Measurements from ENCODE around the gene ACOT11. TPM values are rescaled to one million over a fixed set of nuclear protein-coding genes. Genes with fewer than 3 reads are reported as not detected.

Gene ACOT11
- total RNA-seq, 2 experiments from 2014 or later: 1.1 to 1.2 TPM

- Mint-ChIP-seq H3K4me3 (no peak overlapping the region), H3K27me3 (ENCODE audit: low read depth) (no peaks in the 10 kb centered on the region), H3K9me3 (peaks cover 4% of the 10 kb centered on the region), H3K4me1 (ENCODE audit: low read depth) (no peaks in the 10 kb centered on the region), H3K36me3 (ENCODE audit: low read depth) (no peaks in the 10 kb centered on the region), H3K27ac (no peak overlapping the region)
- intact Hi-C loops (cut with micrococcal nuclease): no loop called here
- CTCF ChIA-PET: interaction anchor here (0.6 kb wide), 1 partner anchor 333 kb away, joined by 4 read pairs; the partner anchor contains the start of gene DHCR24
- DNase-seq: no peak
Measured at GRCh38 chr1:54553602-54554313, 5.7 kb downstream of the ACOT11 start.

DNA sequence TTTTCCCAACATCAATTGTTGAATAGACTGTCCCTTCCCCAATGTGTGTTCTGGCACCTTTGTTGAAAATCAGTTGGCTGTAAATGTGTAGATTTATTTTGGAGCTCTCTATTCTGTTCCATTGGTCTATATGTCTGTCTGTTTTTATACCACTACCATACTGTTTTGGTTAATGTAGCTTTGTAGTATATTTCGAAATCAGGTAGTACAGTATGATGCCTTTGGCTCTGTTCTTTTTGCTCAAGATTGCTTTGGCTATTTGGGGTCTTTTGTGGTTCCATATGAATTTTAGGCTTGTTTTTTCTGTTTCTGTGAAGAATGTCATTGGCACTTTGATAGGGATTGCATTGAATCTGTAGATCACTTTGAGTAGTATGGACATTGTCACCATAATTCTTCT, 8.1 kb downstream of the ACOT11 start:
- intact Hi-C loops (cut with micrococcal nuclease): no loop called here
- Mint-ChIP-seq H3K4me3 (no peak overlapping the region), H3K36me3 (ENCODE audit: low read depth) (no peaks in the 10 kb centered on the region), H3K27me3 (ENCODE audit: low read depth) (no peaks in the 10 kb centered on the region), H3K9me3 (peaks cover 4% of the 10 kb centered on the region), H3K27ac (no peak overlapping the region), H3K4me1 (ENCODE audit: low read depth) (no peaks in the 10 kb centered on the region)
- no peak for DNase-seq
- CTCF ChIA-PET: no interaction called here

- CTCF ChIA-PET: no interaction called here
- Mint-ChIP-seq H3K27ac (no peak overlapping the region), H3K4me1 (ENCODE audit: low read depth) (no peaks in the 10 kb centered on the region), H3K27me3 (ENCODE audit: low read depth) (no peaks in the 10 kb centered on the region), H3K36me3 (ENCODE audit: low read depth) (no peaks in the 10 kb centered on the region), H3K9me3 (peaks cover 4% of the 10 kb centered on the region), H3K4me3 (no peak overlapping the region)
- intact Hi-C loops (cut with micrococcal nuclease): no loop called here
- DNase-seq: no peak
Measured at GRCh38 chr1:54557671-54558355, 9.8 kb downstream of the ACOT11 start.

DNA sequence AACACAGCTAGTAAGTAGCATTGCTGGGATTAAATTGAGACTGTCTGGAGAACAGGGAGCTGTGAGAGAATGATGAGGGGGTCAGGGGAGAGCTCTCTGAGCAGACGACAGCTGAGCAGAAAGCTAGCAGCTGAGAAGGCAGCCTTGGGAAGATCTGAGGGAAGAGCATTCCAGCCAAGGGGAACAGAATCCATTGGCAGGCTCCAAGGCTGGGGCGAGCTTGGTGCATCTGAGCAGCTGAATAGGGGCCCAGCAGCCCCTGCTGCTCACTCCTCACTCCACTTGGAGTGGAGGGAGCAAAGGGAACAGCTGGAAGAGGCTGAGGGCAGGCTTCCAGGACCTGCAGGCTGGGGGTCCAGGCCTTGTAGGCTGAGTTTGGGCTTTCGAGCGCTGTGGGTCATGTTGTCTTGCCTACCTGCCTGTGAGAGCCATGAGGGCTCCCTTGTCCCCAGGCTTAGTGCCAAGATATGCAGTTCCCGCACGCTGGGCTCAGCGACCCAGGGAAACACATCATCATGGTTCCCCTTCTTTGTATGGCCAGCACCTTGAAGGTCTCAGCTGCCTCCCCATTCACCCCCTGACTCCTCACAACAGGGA, 10.5 kb downstream of the ACOT11 start:
- peaks cover 4% of the 10 kb centered on the region for H3K9me3 Mint-ChIP-seq
- H3K4me3 Mint-ChIP-seq: no peak overlapping the region
- no peak overlapping the region for H3K27ac Mint-ChIP-seq
- H3K36me3 Mint-ChIP-seq (ENCODE audit: low read depth): no peaks in the 10 kb centered on the region
- no peak for DNase-seq
- no peaks in the 10 kb centered on the region for H3K4me1 Mint-ChIP-seq (ENCODE audit: low read depth)
- CTCF ChIA-PET: no interaction called here
- intact Hi-C loops (cut with micrococcal nuclease): no loop called here
- no peaks in the 10 kb centered on the region for H3K27me3 Mint-ChIP-seq (ENCODE audit: low read depth)

GRCh38 chr1:54559111-54559548, 11.1 kb downstream of the ACOT11 start:
- no peaks in the 10 kb centered on the region for H3K36me3 Mint-ChIP-seq (ENCODE audit: low read depth)
- H3K27ac Mint-ChIP-seq: no peak overlapping the region
- H3K27me3 Mint-ChIP-seq (ENCODE audit: low read depth): no peaks in the 10 kb centered on the region
- peaks cover 4% of the 10 kb centered on the region for H3K9me3 Mint-ChIP-seq
- DNase-seq: no peak
- intact Hi-C loops (cut with micrococcal nuclease): no loop called here
- CTCF ChIA-PET: no interaction called here
- no peak overlapping the region for H3K4me3 Mint-ChIP-seq
- no peaks in the 10 kb centered on the region for H3K4me1 Mint-ChIP-seq (ENCODE audit: low read depth)

DNA sequence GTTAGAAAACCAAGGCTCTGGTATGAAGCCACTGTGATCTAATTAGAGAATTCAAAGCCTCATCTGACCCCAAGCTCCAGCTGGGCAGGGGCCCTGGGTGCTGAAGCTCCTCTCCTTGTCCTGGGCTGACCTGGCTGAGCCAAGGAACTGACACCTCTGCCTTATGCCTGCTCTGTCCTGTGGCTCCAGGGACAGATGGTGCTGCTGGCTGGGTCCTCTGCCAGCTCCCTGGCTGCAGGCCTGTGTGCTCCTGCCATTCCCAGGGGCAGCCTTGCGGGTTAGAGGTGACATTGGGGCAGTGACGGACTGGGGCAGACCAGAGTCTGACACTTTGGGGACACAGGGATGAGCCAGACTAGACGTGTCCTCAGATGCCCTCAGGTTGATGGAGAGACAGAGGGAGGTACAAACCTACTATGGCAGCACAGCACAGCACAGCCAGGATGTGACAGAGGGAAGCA, 11.8 kb downstream of the ACOT11 start:
- H3K4me3 Mint-ChIP-seq: no peak overlapping the region
- H3K27ac Mint-ChIP-seq: no peak overlapping the region
- no peaks in the 10 kb centered on the region for H3K27me3 Mint-ChIP-seq (ENCODE audit: low read depth)
- peaks cover 5% of the 10 kb centered on the region for H3K4me1 Mint-ChIP-seq (ENCODE audit: low read depth)
- CTCF ChIA-PET: no interaction called here
- intact Hi-C loops (cut with micrococcal nuclease): no loop called here
- DNase-seq: no peak
- peaks cover 4% of the 10 kb centered on the region for H3K9me3 Mint-ChIP-seq
- H3K36me3 Mint-ChIP-seq (ENCODE audit: low read depth): no peaks in the 10 kb centered on the region

GRCh38 chr1:54564312-54565112, 16.5 kb downstream of the ACOT11 start:
- Mint-ChIP-seq H3K27ac (no peak overlapping the region), H3K9me3 (no peaks in the 10 kb centered on the region), H3K36me3 (ENCODE audit: low read depth) (no peaks in the 10 kb centered on the region), H3K4me1 (ENCODE audit: low read depth) (peaks cover 5% of the 10 kb centered on the region), H3K4me3 (no peak overlapping the region), H3K27me3 (ENCODE audit: low read depth) (no peaks in the 10 kb centered on the region)
- CTCF ChIA-PET: interaction anchor here (0.7 kb wide), 1 partner anchor 16 kb away, joined by 4 read pairs; the partner anchor contains the start of gene ACOT11
- DNase-seq: no peak
- intact Hi-C loops (cut with micrococcal nuclease): no loop called here

GRCh38 chr1:54565113-54565501, 17.1 kb downstream of the ACOT11 start:
- DNase-seq: no peak
- peaks cover 5% of the 10 kb centered on the region for H3K4me1 Mint-ChIP-seq (ENCODE audit: low read depth)
- no peak overlapping the region for H3K4me3 Mint-ChIP-seq
- H3K27ac Mint-ChIP-seq: no peak overlapping the region
- CTCF ChIA-PET: no interaction called here
- no peaks in the 10 kb centered on the region for H3K27me3 Mint-ChIP-seq (ENCODE audit: low read depth)
- H3K9me3 Mint-ChIP-seq: no peaks in the 10 kb centered on the region
- intact Hi-C loops (cut with micrococcal nuclease): no loop called here
- H3K36me3 Mint-ChIP-seq (ENCODE audit: low read depth): no peaks in the 10 kb centered on the region

DNA sequence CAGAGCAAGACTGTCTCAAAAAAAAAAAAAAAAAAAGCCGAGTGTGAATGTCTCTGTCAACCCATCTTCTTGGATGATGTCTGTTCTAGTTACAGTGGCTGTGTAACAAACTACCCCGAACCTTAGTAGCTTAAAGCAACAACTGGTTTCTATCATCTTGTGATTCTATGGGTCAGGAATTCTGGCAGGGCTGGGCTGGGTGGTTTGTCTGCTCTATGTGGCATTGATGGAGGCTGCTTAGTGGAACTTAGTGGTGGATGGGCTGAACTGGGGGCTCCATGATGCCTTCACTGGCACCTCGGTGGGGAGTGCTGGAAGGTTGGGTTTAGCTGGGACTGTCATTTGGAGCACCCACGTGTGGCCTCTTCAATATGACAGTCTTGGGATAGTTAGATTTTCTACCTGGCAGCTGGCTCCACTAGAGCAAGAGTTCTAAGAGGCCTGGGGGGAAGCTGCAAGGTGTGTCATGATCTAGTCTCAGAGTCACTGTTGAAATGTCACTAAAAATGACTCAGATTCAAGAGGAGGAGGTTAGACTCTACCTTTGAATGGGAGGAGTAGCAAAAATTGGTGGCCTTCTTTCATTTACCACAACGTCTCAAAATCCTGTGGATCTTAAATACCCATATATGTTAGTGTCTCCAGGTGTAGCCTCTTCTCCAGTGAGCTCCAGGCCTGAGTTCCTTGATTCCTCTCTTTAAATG, 18.6 kb downstream of the ACOT11 start:
- no peaks in the 10 kb centered on the region for H3K27me3 Mint-ChIP-seq (ENCODE audit: low read depth)
- no peak for DNase-seq
- peaks cover 5% of the 10 kb centered on the region for H3K4me1 Mint-ChIP-seq (ENCODE audit: low read depth)
- no peaks in the 10 kb centered on the region for H3K36me3 Mint-ChIP-seq (ENCODE audit: low read depth)
- H3K27ac Mint-ChIP-seq: no peak overlapping the region
- H3K9me3 Mint-ChIP-seq: no peaks in the 10 kb centered on the region
- H3K4me3 Mint-ChIP-seq: no peak overlapping the region
- CTCF ChIA-PET: no interaction called here
- intact Hi-C loops (cut with micrococcal nuclease): no loop called here

DNA sequence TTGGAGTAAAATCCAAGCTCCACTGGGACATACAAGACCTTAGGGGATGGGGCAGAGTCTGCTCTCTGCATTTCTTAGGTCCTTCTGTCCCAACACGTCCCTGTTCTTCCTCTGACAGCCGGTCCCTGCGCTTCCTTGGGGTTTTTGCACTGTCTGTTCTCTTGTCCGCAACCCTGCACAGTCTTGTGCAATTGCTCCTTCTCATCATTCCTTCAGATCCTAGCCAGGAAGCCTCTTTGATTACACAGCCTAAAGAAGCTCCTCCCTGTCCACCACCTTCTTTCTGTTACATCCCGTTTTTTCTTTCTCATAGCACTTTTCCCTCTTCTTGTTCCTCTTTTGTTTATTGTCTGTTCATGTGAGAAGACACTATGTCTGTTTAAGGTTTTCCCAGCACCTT, 19.9 kb downstream of the ACOT11 start:
- Mint-ChIP-seq H3K27me3 (ENCODE audit: low read depth) (no peaks in the 10 kb centered on the region), H3K27ac (no peak overlapping the region), H3K36me3 (ENCODE audit: low read depth) (no peaks in the 10 kb centered on the region), H3K9me3 (no peaks in the 10 kb centered on the region), H3K4me1 (ENCODE audit: low read depth) (peaks cover 5% of the 10 kb centered on the region), H3K4me3 (no peak overlapping the region)
- intact Hi-C loops (cut with micrococcal nuclease): no loop called here
- CTCF ChIA-PET: no interaction called here
- no peak for DNase-seq

GRCh38 chr1:54569339-54569738, 21.3 kb downstream of the ACOT11 start:
- H3K9me3 Mint-ChIP-seq: no peaks in the 10 kb centered on the region

DNA sequence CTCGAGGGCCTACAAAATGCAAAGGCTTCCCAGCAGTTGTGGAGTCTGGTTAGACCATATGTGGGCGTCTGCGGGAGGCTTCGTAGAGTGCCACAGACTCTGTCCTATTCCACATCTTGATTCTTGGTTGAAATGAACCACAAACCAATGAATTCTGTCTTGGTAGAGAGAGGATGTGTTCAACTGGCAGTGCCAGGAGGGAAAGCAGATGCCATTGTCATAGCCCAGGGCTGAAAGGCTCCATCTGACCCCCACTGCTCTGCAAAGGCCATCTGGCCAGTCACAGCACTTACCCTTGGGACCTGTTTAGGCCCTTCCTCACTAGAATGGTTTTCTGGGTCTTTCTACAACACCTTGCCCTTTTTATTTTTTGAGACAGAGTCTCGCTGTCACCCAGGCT, 22.1 kb downstream of the ACOT11 start:
- Mint-ChIP-seq H3K27ac (no peak overlapping the region), H3K4me3 (no peak overlapping the region), H3K27me3 (ENCODE audit: low read depth) (no peaks in the 10 kb centered on the region), H3K9me3 (no peaks in the 10 kb centered on the region), H3K36me3 (ENCODE audit: low read depth) (no peaks in the 10 kb centered on the region), H3K4me1 (ENCODE audit: low read depth) (no peaks in the 10 kb centered on the region)
- CTCF ChIA-PET: no interaction called here
- no peak for DNase-seq
- intact Hi-C loops (cut with micrococcal nuclease): no loop called here

More at GRCh38 chr1:54569339-54569738, 21.3 kb downstream of the ACOT11 start:
- CTCF ChIA-PET: interaction anchor here (0.7 kb wide), 1 partner anchor 16 kb away, joined by 3 read pairs; no protein-coding TSS in a partner anchor
- no peak for DNase-seq
- Mint-ChIP-seq H3K36me3 (ENCODE audit: low read depth) (no peaks in the 10 kb centered on the region), H3K4me1 (ENCODE audit: low read depth) (peaks cover 4% of the 10 kb centered on the region), H3K4me3 (no peak overlapping the region), H3K27me3 (ENCODE audit: low read depth) (no peaks in the 10 kb centered on the region), H3K27ac (no peak overlapping the region)
- intact Hi-C loops (cut with micrococcal nuclease): no loop called here

All from activated naive CD4-positive, alpha-beta T cell treated with anti-CD3 and anti-CD28 coated beads for 36 hours (primary cell).